IPS-20b (cell line): Measurements from ENCODE around the gene IRAK2.
"Not testable (repeated sequence)": the region's sequence is repeated elsewhere in the genome, so short reads cannot be mapped to it uniquely, and the experiment has no call there.

Experiments
- H3K27ac ChIP-seq: one replicate; pipeline ENCODE4 v1.5.1; 2013; ENCODE audit warnings: low read length
- H3K27me3 ChIP-seq: 2 replicates; pipeline ENCODE4 v1.6.1; 2013; ENCODE audit warnings: mild to moderate bottlenecking, low read length, inconsistent platforms; ENCODE audit not compliant: insufficient read depth
- H3K36me3 ChIP-seq: 2 replicates; pipeline ENCODE4 v1.6.1; 2013; ENCODE audit warnings: low read depth, mild to moderate bottlenecking, inconsistent platforms, low read length, moderate library complexity; ENCODE audit not compliant: insufficient read depth
- H3K4me1 ChIP-seq: 2 replicates; pipeline ENCODE4 v1.6.1; 2013; ENCODE audit warnings: mild to moderate bottlenecking, control low read depth, inconsistent platforms, low read length, moderate library complexity; ENCODE audit not compliant: insufficient read depth
- H3K4me3 ChIP-seq: 2 replicates; pipeline ENCODE4 v1.5.1; 2013; ENCODE audit warnings: mild to moderate bottlenecking, low read length, inconsistent platforms
- H3K9ac ChIP-seq: 2 replicates; pipeline ENCODE4 v1.6.1; 2013; ENCODE audit warnings: low read depth, mild to moderate bottlenecking, inconsistent platforms, low read length, moderate library complexity
- H3K9me3 ChIP-seq: 2 replicates; pipeline ENCODE4 v1.6.1; 2013; ENCODE audit warnings: mild to moderate bottlenecking, low read depth, low read length, inconsistent platforms; ENCODE audit not compliant: insufficient read depth

Gene IRAK2

GRCh38 chr3:10266936-10267335 lies 102.2 kb downstream of the IRAK2 start:
- peaks cover 71% of the 10 kb centered on the region for H3K36me3 ChIP-seq
- H3K9ac ChIP-seq, H3K27ac ChIP-seq, H3K4me3 ChIP-seq, H3K27me3 ChIP-seq, H3K4me1 ChIP-seq, H3K9me3 ChIP-seq: not testable (repeated sequence)

- Histone ChIP-seq H3K27ac (no peak overlapping the region), H3K4me3 (no peak overlapping the region), H3K4me1 (no peaks in the 10 kb centered on the region; the same call in 1 of the 2 replicates), H3K9ac (no peak overlapping the region), H3K9me3 (no peaks in the 10 kb centered on the region), H3K36me3 (peaks cover 71% of the 10 kb centered on the region), H3K27me3 (no peaks in the 10 kb centered on the region)
These were observed 103.4 kb downstream of the IRAK2 start for GRCh38 chr3:10268116-10268515.

GRCh38 chr3:10268930-10269329 lies 104.2 kb downstream of the IRAK2 start:
- peaks cover 77% of the 10 kb centered on the region for H3K36me3 ChIP-seq
- no peak overlapping the region for H3K27ac ChIP-seq
- H3K9me3 ChIP-seq: no peaks in the 10 kb centered on the region
- H3K4me3 ChIP-seq: no peak overlapping the region
- H3K27me3 ChIP-seq: no peaks in the 10 kb centered on the region
- no peaks in the 10 kb centered on the region for H3K4me1 ChIP-seq
- no peak overlapping the region for H3K9ac ChIP-seq

GRCh38 chr3:10269443-10269842 lies 104.7 kb downstream of the IRAK2 start:
- Histone ChIP-seq H3K36me3 (peaks cover 72% of the 10 kb centered on the region), H3K27me3 (no peaks in the 10 kb centered on the region), H3K9me3 (no peaks in the 10 kb centered on the region), H3K4me1 (no peaks in the 10 kb centered on the region), H3K9ac (no peak overlapping the region), H3K4me3 (no peak overlapping the region), H3K27ac (no peak overlapping the region)

DNA sequence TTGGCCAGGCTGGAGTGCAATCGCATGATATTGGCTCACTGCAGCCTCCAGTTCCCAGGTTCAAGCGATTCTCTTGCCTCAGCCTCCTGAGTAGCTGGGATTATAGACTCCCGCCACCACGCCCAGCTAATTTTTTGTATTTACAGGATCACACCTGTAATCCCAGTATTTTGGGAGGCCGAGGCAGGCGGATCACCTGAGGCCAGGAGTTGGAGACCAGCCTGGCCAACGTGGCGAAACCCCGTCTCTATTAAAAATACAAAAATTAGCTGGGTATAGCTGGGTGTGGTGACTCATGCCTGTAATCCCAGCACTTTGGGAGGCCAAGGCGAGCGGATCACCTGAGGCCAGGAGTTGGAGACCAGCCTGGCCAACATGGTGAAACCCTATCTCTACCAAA lies 107.8 kb downstream of the IRAK2 start:
- H3K4me1 ChIP-seq, H3K9ac ChIP-seq: not testable (repeated sequence)
- peaks cover 71% of the 10 kb centered on the region for H3K36me3 ChIP-seq

GRCh38 chr3:10272977-10273376 lies 108.3 kb downstream of the IRAK2 start:
- no peaks in the 10 kb centered on the region for H3K4me1 ChIP-seq
- H3K9me3 ChIP-seq: no peaks in the 10 kb centered on the region
- H3K36me3 ChIP-seq: peaks cover 72% of the 10 kb centered on the region
- no peak overlapping the region for H3K4me3 ChIP-seq
- H3K27me3 ChIP-seq: no peaks in the 10 kb centered on the region
- H3K27ac ChIP-seq: no peak overlapping the region
- H3K9ac ChIP-seq: no peak overlapping the region

More for the DNA sequence above, 107.8 kb downstream of the IRAK2 start:
- H3K27me3 ChIP-seq, H3K4me3 ChIP-seq, H3K9me3 ChIP-seq, H3K27ac ChIP-seq: not testable (repeated sequence)

- H3K27me3 ChIP-seq: no peaks in the 10 kb centered on the region
- H3K9me3 ChIP-seq: no peaks in the 10 kb centered on the region
- H3K4me1 ChIP-seq: no peaks in the 10 kb centered on the region
- H3K4me3 ChIP-seq: no peak overlapping the region
- peaks cover 73% of the 10 kb centered on the region for H3K36me3 ChIP-seq
- H3K27ac ChIP-seq: no peak overlapping the region
- no peak overlapping the region for H3K9ac ChIP-seq
These were observed 109.1 kb downstream of the IRAK2 start for GRCh38 chr3:10273702-10274305.

- Histone ChIP-seq H3K27me3 (no peaks in the 10 kb centered on the region), H3K9ac (no peak overlapping the region), H3K9me3 (no peaks in the 10 kb centered on the region), H3K27ac (no peak overlapping the region), H3K4me1 (no peaks in the 10 kb centered on the region), H3K36me3 (peaks cover 73% of the 10 kb centered on the region), H3K4me3 (no peak overlapping the region)
These were observed 109.9 kb downstream of the IRAK2 start for GRCh38 chr3:10274601-10275000.

GRCh38 chr3:10277115-10277625 lies 112.5 kb downstream of the IRAK2 start:
- Histone ChIP-seq H3K27ac (no peak overlapping the region), H3K27me3 (no peaks in the 10 kb centered on the region), H3K9me3 (no peaks in the 10 kb centered on the region), H3K36me3 (peaks cover 67% of the 10 kb centered on the region), H3K9ac (no peak overlapping the region), H3K4me1 (no peaks in the 10 kb centered on the region), H3K4me3 (no peak overlapping the region)

DNA sequence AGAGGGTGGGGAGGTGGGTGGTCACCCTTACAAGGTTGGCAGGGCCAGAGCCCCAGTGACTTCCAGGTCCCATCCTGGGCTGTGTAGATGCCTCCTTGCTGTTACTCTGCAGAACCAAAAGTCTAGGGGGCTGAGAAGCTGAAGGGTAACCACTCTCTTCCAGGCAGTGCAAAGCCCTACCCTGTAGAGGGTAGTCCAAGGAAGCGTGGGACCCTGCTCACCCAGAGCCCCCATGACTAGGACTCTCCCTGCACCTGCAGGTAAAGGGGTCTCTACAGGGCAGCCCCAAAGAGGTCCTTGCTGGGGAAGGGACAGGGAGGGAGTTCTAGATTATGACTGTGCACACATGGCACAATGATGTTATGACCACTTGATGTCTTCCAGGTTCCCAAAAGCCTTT lies 113.8 kb downstream of the IRAK2 start:
- Histone ChIP-seq H3K4me3 (no peak overlapping the region), H3K9ac (no peak overlapping the region), H3K4me1 (no peaks in the 10 kb centered on the region), H3K36me3 (peaks cover 71% of the 10 kb centered on the region), H3K9me3 (no peaks in the 10 kb centered on the region), H3K27me3 (no peaks in the 10 kb centered on the region), H3K27ac (no peak overlapping the region)

- H3K9ac ChIP-seq: no peak overlapping the region
- no peak overlapping the region for H3K27ac ChIP-seq
- no peaks in the 10 kb centered on the region for H3K4me1 ChIP-seq
- no peak overlapping the region for H3K4me3 ChIP-seq
- peaks cover 77% of the 10 kb centered on the region for H3K36me3 ChIP-seq
- H3K27me3 ChIP-seq: no peaks in the 10 kb centered on the region
- H3K9me3 ChIP-seq: no peaks in the 10 kb centered on the region
These were observed 114.9 kb downstream of the IRAK2 start for GRCh38 chr3:10279384-10280176.

DNA sequence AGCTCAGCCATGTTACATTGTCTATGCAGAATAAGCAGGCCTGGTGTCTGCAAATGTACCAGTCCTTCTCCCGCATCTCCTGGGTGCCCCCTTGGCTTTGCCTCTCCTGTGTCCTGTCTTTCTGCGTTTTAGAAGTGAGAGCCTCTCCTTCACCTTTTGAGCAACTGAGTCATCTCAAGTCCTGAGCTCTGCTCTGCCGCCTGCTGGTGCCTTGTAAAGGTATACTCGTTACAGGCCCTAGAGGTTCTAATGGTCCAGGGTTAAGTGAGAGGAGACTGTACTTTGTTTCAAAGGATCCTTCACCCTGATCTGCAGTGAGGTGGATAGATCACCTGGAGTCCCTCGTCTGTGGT lies 115.4 kb downstream of the IRAK2 start:
- H3K9ac ChIP-seq: no peak overlapping the region
- H3K27me3 ChIP-seq: no peaks in the 10 kb centered on the region
- H3K4me3 ChIP-seq: no peak overlapping the region
- H3K9me3 ChIP-seq: no peaks in the 10 kb centered on the region
- no peaks in the 10 kb centered on the region for H3K4me1 ChIP-seq
- no peak overlapping the region for H3K27ac ChIP-seq
- peaks cover 77% of the 10 kb centered on the region for H3K36me3 ChIP-seq
